Hematopoietic multipotent progenitor cell treated with erythropoietin and hydrocortisone succinate and interleukin-3 and kit ligand, for 8 days (in vitro differentiated cells): ENCODE results near the gene CHM.
A peak's percentile ranks its signal among the peaks of the same experiment; 100 is the strongest.
"Not testable (repeated sequence)": the region's sequence is repeated elsewhere in the genome, so short reads cannot be mapped to it uniquely, and the experiment has no call there.

Experiments
- DNase-seq: peaks from one replicate; pipeline ENCODE4 v3.0.0-alpha.2; 2015

The CHM gene

DNA sequence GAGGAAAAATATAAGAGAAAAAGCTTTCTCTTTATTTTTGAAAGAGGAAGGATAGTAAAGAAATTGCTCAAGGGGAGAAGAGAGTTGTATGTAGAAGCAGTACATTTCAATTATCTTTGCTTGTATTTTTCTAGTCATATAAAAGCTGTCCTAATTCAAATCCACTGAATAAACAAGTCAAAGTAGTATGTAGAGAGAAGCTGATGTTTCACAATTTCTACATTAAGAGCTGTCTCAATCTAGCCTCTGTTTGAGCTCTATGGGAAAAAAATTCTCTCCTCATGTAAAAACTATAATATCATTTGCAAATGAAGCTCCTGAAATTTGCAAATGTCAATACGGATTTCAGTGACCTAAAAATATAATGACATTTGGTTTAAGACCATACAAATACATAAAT is 52.6 kb downstream of the CHM start:
- no peak for DNase-seq

- no peak for DNase-seq
Measured at GRCh38 chrX:85994228-85994627, 53.1 kb downstream of the CHM start.

DNA sequence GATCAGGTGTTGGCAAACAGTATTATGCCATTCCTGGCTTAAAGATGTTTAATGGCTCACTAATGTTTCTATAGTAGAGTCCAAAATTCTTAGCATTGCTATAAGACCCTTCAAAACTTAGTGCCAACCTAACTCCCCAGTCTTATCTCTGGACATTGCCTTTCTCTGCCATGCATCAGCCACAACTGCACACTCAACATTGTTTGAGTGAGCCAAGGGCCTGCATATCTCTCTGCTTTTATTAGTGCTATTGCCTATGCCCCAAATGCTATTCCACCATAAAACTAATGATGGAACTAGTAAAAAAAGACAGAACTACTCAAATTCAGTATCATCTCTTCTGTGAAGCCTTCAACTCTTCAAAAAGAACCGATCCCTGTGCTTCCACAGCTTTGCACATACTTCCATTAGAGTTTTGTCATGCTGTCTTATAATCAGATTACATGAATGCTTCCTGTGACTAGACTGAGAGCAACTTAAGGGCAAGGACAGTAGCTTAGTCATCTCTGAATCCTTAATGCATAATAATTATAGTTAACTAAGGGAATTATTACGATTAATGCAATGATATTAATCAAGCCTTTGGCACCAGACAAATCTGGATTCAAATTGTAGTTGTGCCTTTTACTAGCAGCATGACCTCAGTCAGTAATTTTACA is 53.7 kb downstream of the CHM start:
- no peak for DNase-seq

DNA sequence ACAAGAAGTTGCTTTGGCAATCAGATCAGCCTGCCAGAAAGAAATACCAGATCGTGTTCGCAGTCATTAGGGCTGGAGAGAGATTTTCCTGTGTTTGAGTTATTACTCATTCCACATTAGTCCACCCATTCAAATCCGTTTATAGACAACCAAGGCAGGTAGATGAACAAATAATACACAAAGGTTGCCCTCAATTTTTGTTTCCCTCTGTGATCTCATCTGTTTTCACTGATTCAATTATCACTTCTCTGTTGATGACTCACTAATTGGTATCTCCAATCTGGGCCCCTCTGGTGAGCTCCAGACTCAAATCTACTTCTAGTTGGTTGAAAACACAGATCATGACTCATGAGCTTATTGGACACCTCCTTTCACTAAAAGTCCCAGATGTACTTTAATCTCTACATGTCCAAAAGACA is 54.5 kb downstream of the CHM start:
- DNase-seq, result peak; percentile 13

GRCh38 chrX:85988353-85988752 is 59.0 kb downstream of the CHM start:
- peak; percentile 1 for DNase-seq

DNA sequence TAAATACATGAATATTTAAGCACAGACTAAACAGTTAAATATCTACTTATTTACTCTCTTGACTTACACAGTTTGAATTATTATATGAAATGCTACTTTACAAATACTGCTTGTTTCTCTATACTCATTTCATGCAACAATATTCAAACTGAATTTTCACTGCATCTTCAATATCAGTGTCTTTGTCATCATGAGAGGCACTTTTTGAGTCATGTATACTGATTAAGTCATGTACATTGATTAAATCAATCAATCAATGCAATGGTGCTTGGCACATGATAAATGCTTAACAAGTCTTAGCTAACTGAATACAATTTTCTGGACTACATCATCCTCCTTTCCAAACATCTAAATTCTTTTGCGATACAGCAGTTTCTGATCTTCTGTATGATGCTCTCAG is 67.1 kb downstream of the CHM start:
- no peak for DNase-seq

DNA sequence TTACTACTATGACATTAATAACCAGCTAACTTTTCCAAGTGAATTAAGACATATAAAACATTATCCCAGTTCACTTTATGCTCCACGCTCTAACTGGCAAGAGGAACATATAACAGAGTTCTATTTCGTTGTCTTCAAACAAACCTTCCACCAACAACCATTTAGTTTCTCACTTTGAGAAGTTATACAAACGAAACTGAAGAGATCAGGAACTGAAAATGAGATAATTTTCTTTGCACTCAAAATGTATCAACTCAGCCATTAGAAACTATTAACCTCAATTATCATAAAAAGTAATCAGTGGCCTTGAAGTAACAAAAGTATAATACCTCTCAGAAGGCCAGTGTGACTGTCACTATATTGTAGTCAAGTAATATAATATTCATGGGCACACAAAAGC is 70.1 kb downstream of the CHM start:
- DNase-seq, result no peak

DNA sequence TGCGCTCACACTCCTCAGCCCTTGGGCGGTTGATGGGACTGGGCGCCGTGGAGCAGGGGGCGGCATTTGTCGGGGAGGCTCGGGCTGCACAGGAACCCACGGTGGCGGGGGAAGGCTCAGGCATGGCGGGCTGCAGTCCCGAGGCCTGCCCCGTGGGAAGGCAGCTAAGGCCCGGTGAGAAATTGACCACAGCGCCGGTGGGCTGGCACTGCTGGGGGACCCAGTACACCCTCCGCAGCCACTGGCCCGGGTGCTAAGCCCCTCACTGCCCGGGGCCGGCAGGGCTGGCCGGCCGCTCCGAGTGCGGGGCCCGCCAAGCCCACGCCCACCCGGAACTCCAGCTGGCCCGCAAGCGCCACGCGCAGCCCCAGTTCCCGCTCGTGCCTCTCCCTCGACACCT is 75.0 kb downstream of the CHM start:
- DNase-seq, result not testable (repeated sequence)

- no peak for DNase-seq
Measured at GRCh38 chrX:85964744-85965143, 82.6 kb downstream of the CHM start.

- DNase-seq, result no peak
Measured at GRCh38 chrX:85963736-85964135, 83.6 kb downstream of the CHM start.

DNA sequence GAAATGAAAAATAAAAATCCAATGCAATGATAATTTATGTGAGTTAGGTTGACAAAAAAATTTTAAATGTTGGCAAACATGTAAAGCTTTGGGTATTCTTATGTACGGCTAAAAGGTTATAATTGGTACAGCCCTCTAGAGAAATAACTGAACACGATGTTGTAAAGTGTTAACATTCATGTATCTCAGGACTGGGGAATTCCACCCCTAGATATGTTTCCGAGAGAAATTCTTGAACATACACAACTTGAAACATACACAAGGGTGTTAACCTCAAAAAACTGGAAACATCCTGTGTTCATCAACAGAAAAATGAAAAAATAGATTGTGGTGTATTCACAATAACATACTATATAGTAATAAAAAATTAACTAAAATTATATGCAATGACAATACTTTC is 91.8 kb downstream of the CHM start:
- DNase-seq, result no peak

DNA sequence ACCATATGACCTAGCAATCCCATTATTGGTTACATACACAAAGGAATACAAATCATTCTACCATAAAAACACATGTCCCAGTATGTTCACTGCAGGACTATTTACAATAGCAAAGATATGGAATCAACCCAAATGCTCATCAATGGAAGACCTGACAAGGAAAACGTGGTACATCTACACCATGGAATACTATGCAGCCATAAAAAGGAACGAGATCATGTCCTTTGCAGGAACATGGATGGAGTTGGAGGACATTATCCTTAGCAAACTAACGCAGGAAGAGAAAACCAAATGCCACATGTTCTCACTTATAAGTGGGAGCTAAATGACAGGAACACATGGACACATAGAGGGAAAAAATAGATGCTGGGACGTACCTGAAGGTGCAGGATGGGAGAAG is 102.6 kb downstream of the CHM start:
- not testable (repeated sequence) for DNase-seq

GRCh38 chrX:85941275-85941674 is 106.1 kb downstream of the CHM start:
- no peak for DNase-seq

GRCh38 chrX:85939942-85940341 is 107.4 kb downstream of the CHM start:
- DNase-seq, result not testable (repeated sequence)

- DNase-seq, result not testable (repeated sequence)
Measured at GRCh38 chrX:85934399-85934798, 113.0 kb downstream of the CHM start.

DNA sequence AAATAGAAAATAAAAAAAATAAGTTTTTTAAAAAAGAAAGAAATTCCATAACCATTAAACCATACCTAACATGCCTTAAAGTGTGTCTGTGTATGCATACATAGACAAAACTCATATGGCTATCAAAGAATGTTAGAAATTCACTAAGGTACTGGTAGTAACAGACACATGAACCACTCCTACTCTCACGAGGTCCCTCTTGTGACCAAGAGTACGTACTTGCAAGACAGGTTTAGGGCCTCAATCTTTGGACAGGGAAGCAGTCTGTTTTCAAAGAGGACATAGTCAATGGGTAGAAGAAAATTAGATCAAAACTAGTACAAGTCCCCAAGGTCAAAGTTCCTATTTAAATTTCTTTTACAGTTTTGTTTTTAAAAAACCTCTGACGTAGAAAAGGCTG is 117.3 kb downstream of the CHM start:
- no peak for DNase-seq

GRCh38 chrX:85928606-85929005 is 118.8 kb downstream of the CHM start:
- DNase-seq, result peak; percentile 1

- no peak for DNase-seq
Measured at GRCh38 chrX:85927740-85928139, 119.6 kb downstream of the CHM start.

- no peak for DNase-seq
Measured at GRCh38 chrX:85922821-85923220, 124.5 kb downstream of the CHM start.

DNA sequence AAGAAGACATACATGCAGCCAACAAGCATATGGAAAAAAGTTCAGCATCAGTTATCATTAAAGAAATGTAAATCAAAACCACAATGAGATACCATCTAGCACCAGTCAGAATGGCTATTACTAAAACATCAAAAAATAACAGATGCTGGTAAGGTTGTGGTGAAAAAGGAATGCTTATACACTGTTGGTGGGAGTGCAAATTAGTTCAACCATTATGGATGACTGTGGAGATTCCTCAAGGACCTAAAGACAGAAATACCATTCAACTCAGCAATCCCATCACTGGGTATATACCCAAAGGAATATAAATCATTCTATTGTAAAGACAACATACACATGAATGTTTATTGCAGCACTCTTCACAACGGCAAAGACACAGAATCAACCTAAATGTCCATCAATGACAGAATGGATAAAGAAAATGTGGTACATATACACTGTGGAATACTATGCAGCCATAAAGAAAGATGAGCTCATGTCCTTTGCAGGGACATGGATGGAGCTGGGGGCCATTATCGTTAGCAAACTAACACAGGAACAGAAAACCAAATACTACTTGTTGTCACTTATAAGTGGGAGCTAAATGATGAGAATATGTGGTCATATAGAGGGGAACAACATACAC is 130.6 kb downstream of the CHM start:
- DNase-seq, result not testable (repeated sequence)

DNA sequence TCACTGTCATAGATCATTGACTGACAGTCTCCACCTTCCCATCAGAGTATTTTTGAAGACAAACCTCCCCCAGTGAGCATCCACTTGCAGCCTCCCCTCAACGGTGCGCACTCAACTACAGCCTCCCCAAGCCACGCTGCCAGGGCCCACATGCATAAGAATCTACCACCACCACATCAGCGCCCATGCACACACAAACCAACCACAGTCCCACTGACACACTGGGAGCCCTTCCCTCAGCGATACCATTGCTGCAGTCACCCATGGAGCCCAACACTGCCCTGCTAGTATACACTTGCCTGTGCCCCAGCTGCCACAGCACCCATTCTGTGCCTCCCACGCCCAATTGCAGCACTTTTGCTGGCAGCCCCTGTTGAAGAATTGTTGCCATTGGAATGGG is 132.9 kb downstream of the CHM start:
- DNase-seq, result no peak

GRCh38 chrX:85907316-85907715 is 140.0 kb downstream of the CHM start:
- no peak for DNase-seq

GRCh38 chrX:85906399-85906798 is 141.0 kb downstream of the CHM start:
- DNase-seq, result no peak

DNA sequence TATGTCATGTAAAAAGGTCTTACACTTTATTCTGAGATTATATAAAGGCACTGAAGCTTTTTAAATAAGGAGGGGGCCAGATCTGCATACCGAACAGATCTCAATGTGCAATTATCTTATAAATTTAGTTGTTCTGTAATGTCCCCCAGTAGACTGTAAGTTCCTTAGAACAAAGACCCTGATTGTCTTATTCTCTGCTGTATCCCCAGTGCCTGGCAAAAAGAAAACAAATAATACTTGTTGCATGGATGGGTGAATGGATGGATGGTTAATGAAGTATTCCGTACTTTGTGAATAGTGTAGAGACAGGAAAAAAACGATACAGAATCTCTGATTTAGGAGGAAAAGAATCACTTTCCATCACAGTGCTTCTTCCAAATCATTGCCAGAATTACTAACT is 141.5 kb downstream of the CHM start:
- no peak for DNase-seq
